GM12892 (cell line): ENCODE data around the gene ITGB2.

Experiments used
- POLR2A ChIP-seq: IDR thresholded peaks from 2 replicates; pipeline ENCODE4 v1.6.1; 2011; ENCODE audit warnings: low read depth, low read length, control low read depth
- POLR2AphosphoS5 ChIP-seq: IDR thresholded peaks from 2 replicates; pipeline ENCODE4 v1.6.1; 2011; ENCODE audit warnings: low read depth, low read length, control low read depth
- TAF1 ChIP-seq: IDR thresholded peaks from 2 replicates; pipeline ENCODE4 v1.6.1; 2011; ENCODE audit warnings: low read depth, mild to moderate bottlenecking, control low read depth, low read length, borderline replicate concordance

- TF ChIP-seq POLR2AphosphoS5 (no peak), POLR2A (no peak), TAF1 (no peak)
Observed at GRCh38 chr21:44957047-44957831, 36.5 kb upstream of the ITGB2 start.
